ENCODE measurements around the gene PRKCQ.

GRCh38 chr10:6602026-6602699 lies 22.1 kb upstream of the PRKCQ start:
- no peak for TF ChIP-seq CTCF (IDR thresholded peaks at IDR 0.05; ENCODE audit: borderline replicate concordance, extremely low read depth, low read length, poor library complexity, severe bottlenecking)
- TF ChIP-seq EZH2 (IDR thresholded peaks at IDR 0.05; ENCODE audit: borderline replicate concordance, low read depth, low read length, severe bottlenecking) = no peak
